WI38 (cell line): ENCODE results near the gene CDH15.

ENCODE experiments used
- H3K4me3 ChIP-seq: 2 replicates; pipeline ENCODE4 v1.5.1; 2011; ENCODE audit warnings: low read depth, mild to moderate bottlenecking, control low read depth, low read length
- CTCF ChIP-seq: IDR thresholded peaks from 2 replicates; pipeline ENCODE4 v1.5.1; 2012; ENCODE audit warnings: low read depth, mild to moderate bottlenecking, control low read depth, low read length

CDH15 gene

GRCh38 chr16:89152831-89153700 lies 18.5 kb upstream of the CDH15 start:
- no peak for TF ChIP-seq CTCF
- H3K4me3 ChIP-seq, result no peak overlapping the region

- TF ChIP-seq CTCF, result no peak
- H3K4me3 ChIP-seq, result no peak overlapping the region
Observed at GRCh38 chr16:89153848-89154271, 17.7 kb upstream of the CDH15 start.

GRCh38 chr16:89154390-89155183 lies 17.0 kb upstream of the CDH15 start:
- TF ChIP-seq CTCF, result no peak
- H3K4me3 ChIP-seq, result no peak overlapping the region

GRCh38 chr16:89155184-89155679 lies 16.3 kb upstream of the CDH15 start:
- H3K4me3 ChIP-seq, result no peak overlapping the region
- TF ChIP-seq CTCF, result no peak

GRCh38 chr16:89155851-89156739 lies 15.5 kb upstream of the CDH15 start:
- no peak for TF ChIP-seq CTCF
- no peak overlapping the region for H3K4me3 ChIP-seq

GRCh38 chr16:89156740-89157645 lies 14.6 kb upstream of the CDH15 start:
- H3K4me3 ChIP-seq, result no peak overlapping the region
- no peak for TF ChIP-seq CTCF
